ENCODE measurements around the gene ALDH3B1. TPM values are rescaled to one million over a fixed set of nuclear protein-coding genes. Genes with fewer than 3 reads are reported as not detected.

The ALDH3B1 gene
- total and polyA plus RNA-seq, 2 donors (not counting 3 experiments of a cell fraction or from before 2014, with no cell fraction given): 0.13 to 1.0 TPM

DNA sequence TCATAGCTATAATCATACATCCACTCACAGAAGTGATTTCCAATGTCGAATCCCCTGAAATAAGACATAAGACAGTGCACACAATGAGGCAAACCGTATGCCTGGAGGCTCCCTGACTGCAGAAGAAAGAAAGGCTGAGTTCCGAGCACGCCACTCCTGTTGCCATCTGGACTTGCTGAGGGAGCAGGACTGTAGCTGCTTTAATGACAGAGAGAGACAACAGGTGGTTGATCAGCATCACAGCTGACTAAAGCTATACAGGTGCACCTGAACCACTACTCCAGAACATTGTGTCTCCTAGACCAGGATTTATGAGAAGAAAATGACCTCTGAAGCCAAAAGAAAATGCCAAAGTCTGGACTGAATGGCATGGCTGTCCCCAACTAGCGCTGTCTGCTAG is 55.7 kb downstream of the ALDH3B1 start:
- dilution Hi-C loops (cut with MboI; ENCODE audit: extremely low pct_ligation_motif_present, low sequenced_read_pairs) (no loop called here), intact Hi-C loops (cut with micrococcal nuclease) (no loop called here)
- Histone ChIP-seq H3K4me2 (ENCODE audit: insufficient read depth, low read length) (no peak overlapping the region), H3K9me3 (replicated peaks; ENCODE audit: control insufficient read depth, insufficient read depth, low read length) (no peaks in the 10 kb centered on the region), H3K4me3 (replicated peaks in 1 of 3; ENCODE audit: insufficient read depth in 1 of 3, low read depth in 1 of 3, low read length in 3 of 3) (no peak overlapping the region), H3K9me1 (replicated peaks; ENCODE audit: control insufficient read depth, extremely low read depth, insufficient read depth, low read length) (no peaks in the 10 kb centered on the region), H3K4me1 (ENCODE audit: control insufficient read depth, extremely low read depth, insufficient read depth, low read length) (peaks cover 6% of the 10 kb centered on the region), H3K27ac (ENCODE audit: insufficient read depth, low read depth, low read length) (no peak overlapping the region), H4K20me1 (replicated peaks; ENCODE audit: control insufficient read depth, extremely low read depth, insufficient read depth, low read length) (no peaks in the 10 kb centered on the region), H2AFZ (ENCODE audit: low read depth, low read length) (no peak overlapping the region), H3K79me2 (ENCODE audit: control insufficient read depth, insufficient read depth, low read length) (no peaks in the 10 kb centered on the region), H3K9ac (replicated peaks; ENCODE audit: extremely low read depth, insufficient read depth, low read length) (no peak overlapping the region), H3K27me3 (ENCODE audit: control insufficient read depth in 2 of 2, insufficient read depth in 2 of 2, low read length in 2 of 2) (no peaks in the 10 kb centered on the region), H3K36me3 (ENCODE audit: control insufficient read depth in 2 of 2, extremely low read depth in 1 of 2, insufficient read depth in 2 of 2, low read length in 2 of 2) (peaks cover 0 to 30% of the 10 kb centered on the region in 2 experiments)
- no peak for FAIRE-seq
- no TSS peak for BruUV-seq (replicated peaks)
- TF ChIP-seq POLR2AphosphoS5 (IDR thresholded peaks at IDR 0.05; ENCODE audit: insufficient read depth, low read depth, low read length): no peak
- no peak for TF ChIP-seq MYC (IDR thresholded peaks at IDR 0.05; ENCODE audit: low read depth, low read length)
- TF ChIP-seq FOS (IDR thresholded peaks at IDR 0.05; ENCODE audit: borderline replicate concordance, insufficient read depth, low read length): no peak
- TF ChIP-seq, protein P1, sequence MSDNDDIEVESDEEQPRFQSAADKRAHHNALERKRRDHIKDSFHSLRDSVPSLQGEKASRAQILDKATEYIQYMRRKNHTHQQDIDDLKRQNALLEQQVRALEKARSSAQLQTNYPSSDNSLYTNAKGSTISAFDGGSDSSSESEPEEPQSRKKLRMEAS (IDR thresholded peaks at IDR 0.05; ENCODE audit: insufficient read depth, insufficient read length): no peak
- TF ChIP-seq JUN (IDR thresholded peaks at IDR 0.05; ENCODE audit: borderline replicate concordance, insufficient read depth, insufficient read length, low read depth): no peak
- TF ChIP-seq, protein P2, sequence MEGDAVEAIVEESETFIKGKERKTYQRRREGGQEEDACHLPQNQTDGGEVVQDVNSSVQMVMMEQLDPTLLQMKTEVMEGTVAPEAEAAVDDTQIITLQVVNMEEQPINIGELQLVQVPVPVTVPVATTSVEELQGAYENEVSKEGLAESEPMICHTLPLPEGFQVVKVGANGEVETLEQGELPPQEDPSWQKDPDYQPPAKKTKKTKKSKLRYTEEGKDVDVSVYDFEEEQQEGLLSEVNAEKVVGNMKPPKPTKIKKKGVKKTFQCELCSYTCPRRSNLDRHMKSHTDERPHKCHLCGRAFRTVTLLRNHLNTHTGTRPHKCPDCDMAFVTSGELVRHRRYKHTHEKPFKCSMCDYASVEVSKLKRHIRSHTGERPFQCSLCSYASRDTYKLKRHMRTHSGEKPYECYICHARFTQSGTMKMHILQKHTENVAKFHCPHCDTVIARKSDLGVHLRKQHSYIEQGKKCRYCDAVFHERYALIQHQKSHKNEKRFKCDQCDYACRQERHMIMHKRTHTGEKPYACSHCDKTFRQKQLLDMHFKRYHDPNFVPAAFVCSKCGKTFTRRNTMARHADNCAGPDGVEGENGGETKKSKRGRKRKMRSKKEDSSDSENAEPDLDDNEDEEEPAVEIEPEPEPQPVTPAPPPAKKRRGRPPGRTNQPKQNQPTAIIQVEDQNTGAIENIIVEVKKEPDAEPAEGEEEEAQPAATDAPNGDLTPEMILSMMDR (IDR thresholded peaks at IDR 0.05; ENCODE audit: extremely low read depth in 1 of 2, insufficient read depth in 1 of 2, low read depth in 1 of 2, low read length in 2 of 2): no peak
- TF ChIP-seq POLR2A (IDR thresholded peaks at IDR 0.05; ENCODE audit: low read depth, low read length): no peak
- no peak for TF ChIP-seq GATA2 (IDR thresholded peaks at IDR 0.05; ENCODE audit: insufficient read depth, insufficient read length, low read depth, low read length)
- TF ChIP-seq EZH2 (IDR thresholded peaks at IDR 0.05; ENCODE audit: borderline replicate concordance, low read depth, low read length, severe bottlenecking): no peak
- CTCF ChIA-PET: interaction anchor here (1.2 kb wide), 2 partner anchors 22 to 81 kb away, joined by 3 to 6 read pairs; no protein-coding TSS in a partner anchor
- no peak for DNase-seq (ENCODE audit: low read depth, low spot score)
- POLR2A ChIA-PET: no interaction called here

All from endothelial cell of umbilical vein (primary cell).